ENCODE measurements around the gene SRRM5. TPM values are rescaled to one million over a fixed set of nuclear protein-coding genes. Genes with fewer than 3 reads are reported as not detected.
A peak's percentile ranks its signal among the peaks of the same experiment; 100 is the strongest.

Gene SRRM5
- total RNA-seq, 4 donors from 2014 or later: 0.13 to 0.42 (median 0.25) TPM

- WGBS: 2% methylated on average over 16 of the region's 18 CpGs
- H3K27me3 ChIP-seq: no peaks in the 10 kb centered on the region
- peak overlapping the region; percentile 58 to 71 (median 70) for H3K4me3 ChIP-seq
- peaks cover 33 to 59% (median 50%) of the 10 kb centered on the region in 4 donors for H3K4me1 ChIP-seq
- intact Hi-C loops (cut with DNase I): loop anchor here (2.0 to 5.0 kb wide), 2 partner anchors 19 to 58 kb away; no protein-coding TSS in a partner anchor
- peaks cover 24 to 66% (median 54%) of the 10 kb centered on the region in 4 donors for H3K36me3 ChIP-seq
- TF ChIP-seq POLR2AphosphoS5 (IDR thresholded peaks at IDR 0.05): no peak
- no peak for TF ChIP-seq EP300 (IDR thresholded peaks at IDR 0.05)
- H3K27ac ChIP-seq (replicated peaks in 1 of 4): peak overlapping the region; percentile 88 to 98 (median 94)
- no peak for DNase-seq (ENCODE audit: extremely low spot score)
- H3K9me3 ChIP-seq: no peaks in the 10 kb centered on the region
Observed at GRCh38 chr19:43595605-43595998, 16.3 kb upstream of the SRRM5 start.

GRCh38 chr19:43595999-43596841 is 15.7 kb upstream of the SRRM5 start, which contains the start of the genes IRGQ and ZNF576:
Gene IRGQ, minus strand, starts transcription at chr19:43596134. Its CDS starts 796 bp downstream, at chr19:43595338.
Gene ZNF576, plus strand, starts transcription at chr19:43596595. Its CDS starts 514 bp downstream, at chr19:43597109.
- no peaks in the 10 kb centered on the region for H3K27me3 ChIP-seq
- TF ChIP-seq EP300 (IDR thresholded peaks at IDR 0.05) (no peak), POLR2AphosphoS5 (IDR thresholded peaks at IDR 0.05) (peak; percentile 97 to 98), POLR2A (IDR thresholded peaks at IDR 0.05; ENCODE audit: low read depth) (peak; percentile 86)
- TF ChIP-seq, protein P1, sequence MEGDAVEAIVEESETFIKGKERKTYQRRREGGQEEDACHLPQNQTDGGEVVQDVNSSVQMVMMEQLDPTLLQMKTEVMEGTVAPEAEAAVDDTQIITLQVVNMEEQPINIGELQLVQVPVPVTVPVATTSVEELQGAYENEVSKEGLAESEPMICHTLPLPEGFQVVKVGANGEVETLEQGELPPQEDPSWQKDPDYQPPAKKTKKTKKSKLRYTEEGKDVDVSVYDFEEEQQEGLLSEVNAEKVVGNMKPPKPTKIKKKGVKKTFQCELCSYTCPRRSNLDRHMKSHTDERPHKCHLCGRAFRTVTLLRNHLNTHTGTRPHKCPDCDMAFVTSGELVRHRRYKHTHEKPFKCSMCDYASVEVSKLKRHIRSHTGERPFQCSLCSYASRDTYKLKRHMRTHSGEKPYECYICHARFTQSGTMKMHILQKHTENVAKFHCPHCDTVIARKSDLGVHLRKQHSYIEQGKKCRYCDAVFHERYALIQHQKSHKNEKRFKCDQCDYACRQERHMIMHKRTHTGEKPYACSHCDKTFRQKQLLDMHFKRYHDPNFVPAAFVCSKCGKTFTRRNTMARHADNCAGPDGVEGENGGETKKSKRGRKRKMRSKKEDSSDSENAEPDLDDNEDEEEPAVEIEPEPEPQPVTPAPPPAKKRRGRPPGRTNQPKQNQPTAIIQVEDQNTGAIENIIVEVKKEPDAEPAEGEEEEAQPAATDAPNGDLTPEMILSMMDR (IDR thresholded peaks at IDR 0.05): peak in 1 of 3 experiments; percentile 26
- peak within 1 kb of the TSS; percentile 93 to 98 (median 95) for H3K27ac ChIP-seq (replicated peaks in 1 of 4)
- H3K4me1 ChIP-seq: peaks cover 33 to 59% (median 50%) of the 10 kb centered on the region in 4 donors
- WGBS: 0% methylated on average over 28 of the region's 60 CpGs
- peak; percentile 100 for DNase-seq (ENCODE audit: extremely low spot score)
- peak within 1 kb of the TSS; percentile 58 to 71 (median 70) for H3K4me3 ChIP-seq
- intact Hi-C loops (cut with DNase I): loop anchor here (2.0 to 5.0 kb wide), 3 partner anchors 19 to 59 kb away; no protein-coding TSS in a partner anchor
- H3K9me3 ChIP-seq: no peaks in the 10 kb centered on the region
- peaks cover 24 to 66% (median 53%) of the 10 kb centered on the region in 4 donors for H3K36me3 ChIP-seq

GRCh38 chr19:43596842-43597461 is 14.9 kb upstream of the SRRM5 start:
- peaks cover 33 to 57% (median 50%) of the 10 kb centered on the region in 4 donors for H3K4me1 ChIP-seq

DNA sequence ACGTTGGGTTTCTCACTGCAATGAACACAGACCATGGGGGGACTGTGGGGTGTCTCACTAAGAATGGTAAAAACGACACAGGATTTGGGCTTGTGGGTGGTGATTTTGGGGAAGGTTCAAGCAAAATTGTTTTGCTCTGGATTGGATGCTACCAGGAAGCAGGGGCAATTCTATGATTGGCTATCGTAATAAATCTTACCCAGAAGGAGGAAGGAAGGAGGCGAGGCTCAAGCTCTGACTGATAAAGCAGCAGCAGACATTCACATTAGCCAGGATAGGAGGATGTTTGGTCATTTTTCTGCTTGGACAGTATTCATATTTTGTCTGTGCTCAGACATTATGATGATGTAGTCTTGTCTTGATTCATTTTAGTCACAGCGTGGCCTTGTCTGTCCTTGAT is 14.0 kb upstream of the SRRM5 start:
- intact Hi-C loops (cut with DNase I): loop anchor here (2.0 to 5.0 kb wide), 2 partner anchors 55 to 61 kb away; no protein-coding TSS in a partner anchor
- Histone ChIP-seq H3K4me1 (peaks cover 33 to 48% (median 47%) of the 10 kb centered on the region in 4 donors), H3K36me3 (peaks cover 13 to 66% (median 48%) of the 10 kb centered on the region in 4 donors), H3K27me3 (no peaks in the 10 kb centered on the region), H3K27ac (replicated peaks in 1 of 4) (peak overlapping the region in 1 of 4 donors; percentile 98), H3K9me3 (no peaks in the 10 kb centered on the region), H3K4me3 (no peak overlapping the region)
- DNase-seq (ENCODE audit: extremely low spot score): no peak
- WGBS: 43% methylated on average over 5 of the region's 5 CpGs
- no peak for TF ChIP-seq EP300 (IDR thresholded peaks at IDR 0.05)
- no peak for TF ChIP-seq POLR2A (IDR thresholded peaks at IDR 0.05; ENCODE audit: low read depth)
- TF ChIP-seq, protein P1 (IDR thresholded peaks at IDR 0.05): no peak
- TF ChIP-seq POLR2AphosphoS5 (IDR thresholded peaks at IDR 0.05): no peak

More at GRCh38 chr19:43596842-43597461, 14.9 kb upstream of the SRRM5 start:
- Histone ChIP-seq H3K27ac (replicated peaks in 1 of 4) (peak overlapping the region; percentile 93 to 98 (median 95)), H3K27me3 (no peaks in the 10 kb centered on the region), H3K9me3 (no peaks in the 10 kb centered on the region), H3K36me3 (peaks cover 18 to 66% (median 50%) of the 10 kb centered on the region in 4 donors), H3K4me3 (peak overlapping the region; percentile 58 to 71 (median 70))
- TF ChIP-seq EP300 (IDR thresholded peaks at IDR 0.05): no peak
- TF ChIP-seq, protein P1 (IDR thresholded peaks at IDR 0.05): no peak
- TF ChIP-seq POLR2A (IDR thresholded peaks at IDR 0.05; ENCODE audit: low read depth): no peak
- TF ChIP-seq POLR2AphosphoS5 (IDR thresholded peaks at IDR 0.05): no peak
- WGBS: 32% methylated on average over 6 of the region's 7 CpGs
- DNase-seq (ENCODE audit: extremely low spot score): no peak
- intact Hi-C loops (cut with DNase I): loop anchor here (2.0 to 5.0 kb wide), 2 partner anchors 56 to 60 kb away; no protein-coding TSS in a partner anchor

All from esophagus muscularis mucosa (tissue), 4 donors.